HepG2 (cell line): ENCODE measurements around the gene HYAL1.

ENCODE experiments used
- ZFX ChIP-seq: sonication (generic); formaldehyde crosslinking; IDR thresholded peaks from 2 replicates; pipeline ENCODE4 v1.4.0; 2020; ENCODE audit warnings: mild to moderate bottlenecking, low read depth, missing genetic modification reagents, moderate library complexity
- ZNF3 ChIP-seq: IDR thresholded peaks from 2 replicates; pipeline ENCODE4 v1.7.0; 2017; ENCODE audit warnings: inconsistent platforms
- ZNF616 ChIP-seq: sonication (generic); formaldehyde crosslinking; IDR thresholded peaks from 2 replicates; pipeline ENCODE4 v1.5.0; 2020; ENCODE audit warnings: low read depth, mild to moderate bottlenecking, missing genetic modification reagents

- no peak for TF ChIP-seq ZNF616
- TF ChIP-seq ZNF3 (CRISPR knock-in tag): no peak
- no peak for TF ChIP-seq ZFX (CRISPR knock-in tag)
Measured at GRCh38 chr3:50273689-50274065, 29.7 kb downstream of the HYAL1 start.
